Epithelial cell of proximal tubule (primary cell): ENCODE data around the gene CARMIL1. TPM values are rescaled to one million over a fixed set of nuclear protein-coding genes. Genes with fewer than 3 reads are reported as not detected.

Experiments
- DNase-seq: peaks from one replicate; pipeline ENCODE4 v3.0.0-alpha.2; 2011; ENCODE audit warnings: low read depth
- H3K4me3 ChIP-seq: 2 replicates; pipeline ENCODE4 v1.5.1; 2011; ENCODE audit warnings: low read depth, mild to moderate bottlenecking, low read length
- CTCF ChIP-seq: conservative IDR thresholded peaks from 2 replicates; pipeline ENCODE4 v1.5.1; 2012; ENCODE audit warnings: low read depth, mild to moderate bottlenecking, low read length
- total RNA-seq: library from RNA; depleted of rRNA; stranded (reverse); fragments of >200 nt; gene quantifications from 2 replicates; pipeline ENCODE4 v1.2.3, GENCODE V29; 2015

Gene CARMIL1
- total RNA-seq, 1 donor from 2014 or later = 27.7 TPM

GRCh38 chr6:25303254-25303653 is 24.1 kb downstream of the CARMIL1 start:
- no peak overlapping the region for H3K4me3 ChIP-seq
- TF ChIP-seq CTCF = no peak
- DNase-seq = no peak

GRCh38 chr6:25306379-25306778 is 27.2 kb downstream of the CARMIL1 start:
- H3K4me3 ChIP-seq = no peak overlapping the region
- DNase-seq = no peak
- no peak for TF ChIP-seq CTCF

GRCh38 chr6:25307805-25308494 is 28.8 kb downstream of the CARMIL1 start:
- TF ChIP-seq CTCF = no peak
- no peak for DNase-seq
- no peak overlapping the region for H3K4me3 ChIP-seq

GRCh38 chr6:25309886-25310285 is 30.7 kb downstream of the CARMIL1 start:
- no peak overlapping the region for H3K4me3 ChIP-seq
- TF ChIP-seq CTCF = no peak
- no peak for DNase-seq

- no peak for DNase-seq
- TF ChIP-seq CTCF = no peak
- no peak overlapping the region for H3K4me3 ChIP-seq
Measured at GRCh38 chr6:25311331-25311840, 32.2 kb downstream of the CARMIL1 start.

- TF ChIP-seq CTCF = no peak
- no peak overlapping the region for H3K4me3 ChIP-seq
- DNase-seq = no peak
Measured at GRCh38 chr6:25312034-25312620, 33.0 kb downstream of the CARMIL1 start.

GRCh38 chr6:25312703-25313102 is 33.5 kb downstream of the CARMIL1 start:
- no peak for TF ChIP-seq CTCF
- no peak for DNase-seq
- H3K4me3 ChIP-seq = no peak overlapping the region
